Liver (tissue), 9 donors: ENCODE results near the gene C9orf50. TPM values are rescaled to one million over a fixed set of nuclear protein-coding genes. Genes with fewer than 3 reads are reported as not detected.

Experiments used
- DNase-seq: peaks from one replicate; pipeline ENCODE4 v3.0.0-alpha.2; 2017; ENCODE audit warnings: low spot score
- H3K27ac ChIP-seq, 2 donors: one replicate each; pipeline ENCODE4 v1.7.0; 2013; ENCODE audit warnings: inconsistent platforms in 2 of 2, low read length in 2 of 2, control low read depth in 1 of 2, low read depth in 1 of 2, mild to moderate bottlenecking in 1 of 2
- H3K27me3 ChIP-seq, 4 donors: one replicate each; pipeline versions ENCODE4 v1.6.1 to v1.7.0; 2013; ENCODE audit warnings: low read length in 3 of 4, inconsistent platforms in 1 of 4, mild to moderate bottlenecking in 1 of 4, moderate library complexity in 1 of 4; ENCODE audit not compliant: control insufficient read depth in 4 of 4, insufficient read depth in 4 of 4
- H3K36me3 ChIP-seq, 4 donors: one replicate each; pipeline versions ENCODE4 v1.6.1 to v1.7.0; 2013; ENCODE audit warnings: low read length in 3 of 4, mild to moderate bottlenecking in 3 of 4, low read depth in 1 of 4, moderate library complexity in 1 of 4; ENCODE audit not compliant: control insufficient read depth in 4 of 4, insufficient read depth in 3 of 4
- H3K4me1 ChIP-seq, 4 donors: one replicate each; pipeline versions ENCODE4 v1.6.1 to v1.7.0; 2013; ENCODE audit warnings: low read length in 3 of 4, mild to moderate bottlenecking in 3 of 4, moderate library complexity in 1 of 4; ENCODE audit not compliant: control insufficient read depth in 4 of 4, insufficient read depth in 4 of 4
- H3K4me3 ChIP-seq, 3 donors: one replicate each; pipeline versions ENCODE4 v1.6.1 to v1.7.0; 2013; ENCODE audit warnings: low read length in 3 of 3, control low read depth in 1 of 3, low read depth in 1 of 3, mild to moderate bottlenecking in 1 of 3
- H3K9ac ChIP-seq, 2 donors: one replicate each; pipeline ENCODE4 v1.7.0; 2013; ENCODE audit warnings: low read length in 2 of 2, mild to moderate bottlenecking in 2 of 2, moderate library complexity in 2 of 2, control low read depth in 1 of 2, low read depth in 1 of 2
- H3K9me3 ChIP-seq, 4 donors: one replicate each; pipeline versions ENCODE4 v1.6.1 to v1.7.0; 2013; ENCODE audit warnings: low read length in 3 of 4; ENCODE audit not compliant: control insufficient read depth in 4 of 4
- EGR1 ChIP-seq, 2 donors: IDR thresholded peaks; 2 replicates each; pipeline ENCODE4 v1.6.1; 2016 to 2018; ENCODE audit warnings: antibody characterized with exemption in 2 of 2, low read depth in 2 of 2
- FOXA1 ChIP-seq: IDR thresholded peaks from 2 replicates; pipeline ENCODE4 v1.6.1; 2016; ENCODE audit warnings: antibody characterized with exemption
- GABPA ChIP-seq, 2 donors: IDR thresholded peaks in 1 of 2; conservative IDR thresholded peaks in 1 of 2; 2 replicates each; pipeline ENCODE4 v1.6.1; 2016; ENCODE audit warnings: antibody characterized with exemption in 2 of 2, mild to moderate bottlenecking in 1 of 2, moderate library complexity in 1 of 2
- HNF4A ChIP-seq, 2 donors: conservative IDR thresholded peaks; 2 replicates each; pipeline ENCODE4 v1.6.1; 2016; ENCODE audit warnings: antibody characterized with exemption in 2 of 2, mild to moderate bottlenecking in 2 of 2
- HNF4G ChIP-seq: IDR thresholded peaks from 2 replicates; pipeline ENCODE4 v1.6.1; 2016; ENCODE audit warnings: antibody characterized with exemption
- JUND ChIP-seq, 2 donors: IDR thresholded peaks; 2 replicates each; pipeline ENCODE4 v1.6.1; 2016; ENCODE audit warnings: antibody characterized with exemption in 2 of 2
- NR2F2 ChIP-seq: IDR thresholded peaks from 2 replicates; pipeline ENCODE4 v1.6.1; 2016; ENCODE audit warnings: antibody characterized with exemption
- RAD21 ChIP-seq, 2 donors: IDR thresholded peaks; 2 replicates each; pipeline ENCODE4 v1.6.1; 2016; ENCODE audit warnings: antibody characterized with exemption in 2 of 2, mild to moderate bottlenecking in 2 of 2
- RXRA ChIP-seq, 2 donors: IDR thresholded peaks; 2 replicates each; pipeline ENCODE4 v1.6.1; 2017 to 2018; ENCODE audit warnings: antibody characterized with exemption in 2 of 2, mild to moderate bottlenecking in 1 of 2
- SP1 ChIP-seq: IDR thresholded peaks from 2 replicates; pipeline ENCODE4 v1.6.1; 2018; ENCODE audit warnings: antibody characterized with exemption, mild to moderate bottlenecking
- TAF1 ChIP-seq: conservative IDR thresholded peaks from 2 replicates; pipeline ENCODE4 v1.6.1; 2016; ENCODE audit warnings: antibody characterized with exemption, mild to moderate bottlenecking
- YY1 ChIP-seq: IDR thresholded peaks from 2 replicates; pipeline ENCODE4 v1.6.1; 2016; ENCODE audit warnings: antibody characterized with exemption, mild to moderate bottlenecking
- WGBS: extraction: QIAGEN DNeasy Blood & Tissue Kit; methylation state at CpG from one replicate; pipeline ENCODE4 v1.1.7; 2013; 5-methylcytosine and 5-hydroxymethylcytosine counted together
- polyA plus RNA-seq, 2 donors: library from polyadenylated mRNA; stranded (reverse) in 1 of 2; unstranded in 1 of 2; fragments of 200-250 nt in 1 of 2; fragments of >200 nt in 1 of 2; fragmentation: Nextera tagmentation in 1 of 2; extraction: Ambion mirVana in 1 of 2; gene quantifications; one replicate each; pipeline versions ENCODE4 v1.2.1 to v1.2.3, GENCODE V29; 2013 to 2015
- total RNA-seq, 2 donors: library from RNA; depleted of rRNA; stranded (reverse); fragments of >200 nt; gene quantifications; one replicate each; pipeline ENCODE4 v1.2.3, GENCODE V29; 2014
- TF ChIP-seq, protein P1 (sequence below): fragments of 150-350 bp; IDR thresholded peaks from 2 replicates; pipeline ENCODE4 v1.5.1; 2017; ENCODE audit warnings: improper control_type of control experiment, low read depth, low read length; ENCODE audit not compliant: missing input control
- TF ChIP-seq, protein P2 (sequence below): IDR thresholded peaks from 2 replicates; pipeline ENCODE4 v1.6.1; 2016; ENCODE audit warnings: antibody characterized with exemption
- TF ChIP-seq, protein P3 (sequence below): IDR thresholded peaks from 2 replicates; pipeline ENCODE4 v1.6.1; 2016; ENCODE audit warnings: antibody characterized with exemption, mild to moderate bottlenecking
- TF ChIP-seq, protein P4 (sequence below): IDR thresholded peaks from 2 replicates; pipeline ENCODE4 v1.6.1; 2016; ENCODE audit warnings: antibody characterized with exemption
- TF ChIP-seq, protein P5 (sequence below): IDR thresholded peaks from 2 replicates; pipeline ENCODE4 v1.6.1; 2016; ENCODE audit warnings: antibody characterized with exemption
- donor health status: healthy.
- donor health status: healthy.
- donor health status: healthy.
- donor health status: healthy.
- donor health status: healthy.

The C9orf50 gene
- total and polyA plus RNA-seq, 4 donors = 0.23 TPM; not detected in 3

DNA sequence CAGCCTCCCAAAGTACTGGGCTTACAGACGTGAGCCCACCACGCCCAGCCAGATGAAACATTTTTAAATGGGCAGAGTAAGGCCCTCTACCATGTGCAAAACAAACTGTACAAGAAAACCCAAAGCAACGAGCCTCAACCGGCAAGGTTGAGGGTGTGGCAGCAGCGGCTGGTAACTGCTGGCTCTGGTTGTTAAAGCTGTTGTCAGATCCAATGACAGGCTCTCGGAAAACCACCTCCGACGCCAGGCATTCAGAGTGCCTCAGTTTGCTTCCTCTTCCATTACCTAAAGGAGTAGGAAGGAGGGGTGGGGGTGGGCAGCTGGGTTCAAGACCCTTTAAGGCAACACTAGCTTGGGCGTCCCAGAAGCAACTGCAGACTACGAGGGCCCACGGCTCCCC, 23.5 kb upstream of the C9orf50 start:
- Histone ChIP-seq H3K27ac (no peak overlapping the region), H3K9me3 (no peaks in the 10 kb centered on the region), H3K4me3 (no peak overlapping the region), H3K9ac (no peak overlapping the region), H3K27me3 (no peaks in the 10 kb centered on the region), H3K36me3 (no peaks in the 10 kb centered on the region), H3K4me1 (peaks cover 4 to 24% (median 21%) of the 10 kb centered on the region in 4 donors)
- 75% methylated on average over 11 of the region's 11 CpGs for WGBS
- TF ChIP-seq, protein P1, sequence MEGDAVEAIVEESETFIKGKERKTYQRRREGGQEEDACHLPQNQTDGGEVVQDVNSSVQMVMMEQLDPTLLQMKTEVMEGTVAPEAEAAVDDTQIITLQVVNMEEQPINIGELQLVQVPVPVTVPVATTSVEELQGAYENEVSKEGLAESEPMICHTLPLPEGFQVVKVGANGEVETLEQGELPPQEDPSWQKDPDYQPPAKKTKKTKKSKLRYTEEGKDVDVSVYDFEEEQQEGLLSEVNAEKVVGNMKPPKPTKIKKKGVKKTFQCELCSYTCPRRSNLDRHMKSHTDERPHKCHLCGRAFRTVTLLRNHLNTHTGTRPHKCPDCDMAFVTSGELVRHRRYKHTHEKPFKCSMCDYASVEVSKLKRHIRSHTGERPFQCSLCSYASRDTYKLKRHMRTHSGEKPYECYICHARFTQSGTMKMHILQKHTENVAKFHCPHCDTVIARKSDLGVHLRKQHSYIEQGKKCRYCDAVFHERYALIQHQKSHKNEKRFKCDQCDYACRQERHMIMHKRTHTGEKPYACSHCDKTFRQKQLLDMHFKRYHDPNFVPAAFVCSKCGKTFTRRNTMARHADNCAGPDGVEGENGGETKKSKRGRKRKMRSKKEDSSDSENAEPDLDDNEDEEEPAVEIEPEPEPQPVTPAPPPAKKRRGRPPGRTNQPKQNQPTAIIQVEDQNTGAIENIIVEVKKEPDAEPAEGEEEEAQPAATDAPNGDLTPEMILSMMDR = no peak
- no peak for TF ChIP-seq EGR1 (IDR thresholded peaks at IDR 0.05; ENCODE audit: low read depth in 2 of 2)
- no peak for TF ChIP-seq YY1
- TF ChIP-seq, protein P2, sequence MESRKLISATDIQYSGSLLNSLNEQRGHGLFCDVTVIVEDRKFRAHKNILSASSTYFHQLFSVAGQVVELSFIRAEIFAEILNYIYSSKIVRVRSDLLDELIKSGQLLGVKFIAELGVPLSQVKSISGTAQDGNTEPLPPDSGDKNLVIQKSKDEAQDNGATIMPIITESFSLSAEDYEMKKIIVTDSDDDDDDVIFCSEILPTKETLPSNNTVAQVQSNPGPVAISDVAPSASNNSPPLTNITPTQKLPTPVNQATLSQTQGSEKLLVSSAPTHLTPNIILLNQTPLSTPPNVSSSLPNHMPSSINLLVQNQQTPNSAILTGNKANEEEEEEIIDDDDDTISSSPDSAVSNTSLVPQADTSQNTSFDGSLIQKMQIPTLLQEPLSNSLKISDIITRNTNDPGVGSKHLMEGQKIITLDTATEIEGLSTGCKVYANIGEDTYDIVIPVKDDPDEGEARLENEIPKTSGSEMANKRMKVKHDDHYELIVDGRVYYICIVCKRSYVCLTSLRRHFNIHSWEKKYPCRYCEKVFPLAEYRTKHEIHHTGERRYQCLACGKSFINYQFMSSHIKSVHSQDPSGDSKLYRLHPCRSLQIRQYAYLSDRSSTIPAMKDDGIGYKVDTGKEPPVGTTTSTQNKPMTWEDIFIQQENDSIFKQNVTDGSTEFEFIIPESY = no peak
- no peak for TF ChIP-seq RAD21 (IDR thresholded peaks at IDR 0.05)
- TF ChIP-seq TAF1 = no peak
- TF ChIP-seq, protein P3, sequence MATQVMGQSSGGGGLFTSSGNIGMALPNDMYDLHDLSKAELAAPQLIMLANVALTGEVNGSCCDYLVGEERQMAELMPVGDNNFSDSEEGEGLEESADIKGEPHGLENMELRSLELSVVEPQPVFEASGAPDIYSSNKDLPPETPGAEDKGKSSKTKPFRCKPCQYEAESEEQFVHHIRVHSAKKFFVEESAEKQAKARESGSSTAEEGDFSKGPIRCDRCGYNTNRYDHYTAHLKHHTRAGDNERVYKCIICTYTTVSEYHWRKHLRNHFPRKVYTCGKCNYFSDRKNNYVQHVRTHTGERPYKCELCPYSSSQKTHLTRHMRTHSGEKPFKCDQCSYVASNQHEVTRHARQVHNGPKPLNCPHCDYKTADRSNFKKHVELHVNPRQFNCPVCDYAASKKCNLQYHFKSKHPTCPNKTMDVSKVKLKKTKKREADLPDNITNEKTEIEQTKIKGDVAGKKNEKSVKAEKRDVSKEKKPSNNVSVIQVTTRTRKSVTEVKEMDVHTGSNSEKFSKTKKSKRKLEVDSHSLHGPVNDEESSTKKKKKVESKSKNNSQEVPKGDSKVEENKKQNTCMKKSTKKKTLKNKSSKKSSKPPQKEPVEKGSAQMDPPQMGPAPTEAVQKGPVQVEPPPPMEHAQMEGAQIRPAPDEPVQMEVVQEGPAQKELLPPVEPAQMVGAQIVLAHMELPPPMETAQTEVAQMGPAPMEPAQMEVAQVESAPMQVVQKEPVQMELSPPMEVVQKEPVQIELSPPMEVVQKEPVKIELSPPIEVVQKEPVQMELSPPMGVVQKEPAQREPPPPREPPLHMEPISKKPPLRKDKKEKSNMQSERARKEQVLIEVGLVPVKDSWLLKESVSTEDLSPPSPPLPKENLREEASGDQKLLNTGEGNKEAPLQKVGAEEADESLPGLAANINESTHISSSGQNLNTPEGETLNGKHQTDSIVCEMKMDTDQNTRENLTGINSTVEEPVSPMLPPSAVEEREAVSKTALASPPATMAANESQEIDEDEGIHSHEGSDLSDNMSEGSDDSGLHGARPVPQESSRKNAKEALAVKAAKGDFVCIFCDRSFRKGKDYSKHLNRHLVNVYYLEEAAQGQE = no peak
- TF ChIP-seq JUND (IDR thresholded peaks at IDR 0.05) = no peak
- TF ChIP-seq, protein P4, sequence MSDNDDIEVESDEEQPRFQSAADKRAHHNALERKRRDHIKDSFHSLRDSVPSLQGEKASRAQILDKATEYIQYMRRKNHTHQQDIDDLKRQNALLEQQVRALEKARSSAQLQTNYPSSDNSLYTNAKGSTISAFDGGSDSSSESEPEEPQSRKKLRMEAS = no peak
- no peak for TF ChIP-seq NR2F2
- TF ChIP-seq HNF4G = no peak
- TF ChIP-seq GABPA (IDR thresholded peaks at IDR 0.05 in 1 of 2, conservative IDR thresholded peaks at IDR 0.05 in 1 of 2) = no peak
- no peak for TF ChIP-seq RXRA (IDR thresholded peaks at IDR 0.05)
- no peak for TF ChIP-seq FOXA1
- no peak for TF ChIP-seq HNF4A (conservative IDR thresholded peaks at IDR 0.05)
- TF ChIP-seq, protein P5, sequence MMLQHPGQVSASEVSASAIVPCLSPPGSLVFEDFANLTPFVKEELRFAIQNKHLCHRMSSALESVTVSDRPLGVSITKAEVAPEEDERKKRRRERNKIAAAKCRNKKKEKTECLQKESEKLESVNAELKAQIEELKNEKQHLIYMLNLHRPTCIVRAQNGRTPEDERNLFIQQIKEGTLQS = no peak
- TF ChIP-seq SP1 = no peak
- no peak for DNase-seq
